IMR-90 (cell line): Measurements from ENCODE around the gene ZCCHC24. TPM values are rescaled to one million over a fixed set of nuclear protein-coding genes. Genes with fewer than 3 reads are reported as not detected.
A peak's percentile ranks its signal among the peaks of the same experiment; 100 is the strongest.

Source experiments
- ATAC-seq: fragments of 200-7000 bp; cut with Tn5 transposase; 2 replicates; pipeline ENCODE4 v1.9.1; 2020; ENCODE audit warnings: low read depth, mild to moderate bottlenecking, moderate library complexity
- BruUV-seq: library from RNA; stranded (reverse); fragments of 400-500 nt; replicated peaks from 2 replicates; lab custom pipeline; 2021; lab: Mats Ljungman, UMichigan
- CTCF ChIA-PET: fragments of 300-600 bp; formaldehyde crosslinking; extraction: SDS; loops from one replicate; lab custom pipeline; 2021; ENCODE audit warnings: antibody characterized with exemption; lab: Yijun Ruan, JAX
- POLR2A ChIA-PET: fragments of 300-600 bp; sonication (Branson Sonifier 250); formaldehyde crosslinking; loops from one replicate; lab custom pipeline; 2022; ENCODE audit warnings: antibody characterized with exemption; ENCODE audit not compliant: unreplicated experiment; lab: Charles Lee
- DNase-seq: peaks from one replicate; pipeline ENCODE4 v3.0.0; 2013
- H2AFZ ChIP-seq: replicated peaks from 2 replicates; pipeline ENCODE3; 2013; ENCODE audit warnings: low read length, mild to moderate bottlenecking; ENCODE audit not compliant: poor library complexity
- H2AK5ac ChIP-seq: 2 replicates; pipeline ENCODE4 v1.6.1; 2013; ENCODE audit warnings: low read depth, low read length, inconsistent platforms
- H2AK9ac ChIP-seq: replicated peaks from 2 replicates; pipeline ENCODE3; 2013; ENCODE audit warnings: mild to moderate bottlenecking, low read depth, low read length, moderate library complexity; ENCODE audit not compliant: poor library complexity
- H2BK120ac ChIP-seq: 2 replicates; pipeline ENCODE4 v1.6.1; 2013; ENCODE audit warnings: low read depth, low read length, inconsistent platforms
- H2BK15ac ChIP-seq: 3 replicates; pipeline ENCODE4 v1.6.1; 2013; ENCODE audit warnings: low read depth, low read length, inconsistent platforms
- H2BK20ac ChIP-seq: 2 replicates; pipeline ENCODE4 v1.6.1; 2013; ENCODE audit warnings: low read depth, mild to moderate bottlenecking, inconsistent platforms, low read length, moderate library complexity
- H2BK5ac ChIP-seq: 2 replicates; pipeline ENCODE4 v1.6.1; 2013; ENCODE audit warnings: mild to moderate bottlenecking, low read depth, low read length, inconsistent platforms; ENCODE audit not compliant: poor library complexity, severe bottlenecking
- H3K14ac ChIP-seq: replicated peaks from 2 replicates; pipeline ENCODE4 v1.6.1; 2013; ENCODE audit warnings: low read depth, low read length, inconsistent platforms
- H3K18ac ChIP-seq: 2 replicates; pipeline ENCODE4 v1.6.1; 2013; ENCODE audit warnings: low read depth, low read length, control low read depth
- H3K23ac ChIP-seq: 2 replicates; pipeline ENCODE4 v1.6.1; 2013; ENCODE audit warnings: low read depth, low read length, inconsistent platforms
- H3K27ac ChIP-seq: 2 replicates; pipeline ENCODE4 v1.5.1; 2013; ENCODE audit warnings: mild to moderate bottlenecking, control low read depth, low read length; ENCODE audit not compliant: insufficient read depth
- H3K27me3 ChIP-seq: 2 replicates; pipeline ENCODE4 v1.6.1; 2013; ENCODE audit warnings: low read length; ENCODE audit not compliant: control insufficient read depth, insufficient read depth
- H3K36me3 ChIP-seq: 2 replicates; pipeline ENCODE4 v1.6.1; 2013; ENCODE audit warnings: low read length, mixed read lengths; ENCODE audit not compliant: control insufficient read depth, insufficient read depth
- H3K4ac ChIP-seq: 2 replicates; pipeline ENCODE4 v1.6.1; 2013; ENCODE audit warnings: low read depth, low read length, inconsistent platforms
- H3K4me1 ChIP-seq: 2 replicates; pipeline ENCODE4 v1.6.1; 2013; ENCODE audit warnings: low read length, mixed read lengths; ENCODE audit not compliant: control insufficient read depth, insufficient read depth
- H3K4me2 ChIP-seq: 2 replicates; pipeline ENCODE4 v1.6.1; 2013; ENCODE audit warnings: low read depth, mild to moderate bottlenecking, control low read depth, low read length, moderate library complexity
- H3K4me3 ChIP-seq: 2 replicates; pipeline ENCODE4 v1.5.1; 2013; ENCODE audit warnings: low read depth, mild to moderate bottlenecking, control low read depth, low read length, moderate library complexity; ENCODE audit not compliant: insufficient read depth
- H3K56ac ChIP-seq: 2 replicates; pipeline ENCODE4 v1.6.1; 2013; ENCODE audit warnings: low read length, inconsistent platforms; ENCODE audit not compliant: insufficient read depth; ENCODE audit errors: extremely low read depth
- H3K79me1 ChIP-seq, 2 experiments: 2 replicates each; pipeline ENCODE4 v1.6.1; 2013; ENCODE audit warnings: low read length in 2 of 2, inconsistent platforms in 1 of 2, low read depth in 1 of 2
- H3K9ac ChIP-seq: 2 replicates; pipeline ENCODE4 v1.6.1; 2013; ENCODE audit warnings: low read depth, low read length, control low read depth
- H3K9me1 ChIP-seq: 2 replicates; pipeline ENCODE4 v1.6.1; 2013; ENCODE audit warnings: low read length, inconsistent platforms; ENCODE audit not compliant: insufficient read depth
- H3K9me3 ChIP-seq: 2 replicates; pipeline ENCODE4 v1.6.1; 2013; ENCODE audit warnings: low read length; ENCODE audit not compliant: control insufficient read depth, insufficient read depth
- H4K20me1 ChIP-seq: 2 replicates; pipeline ENCODE4 v1.6.1; 2013; ENCODE audit warnings: low read length, inconsistent platforms; ENCODE audit not compliant: insufficient read depth
- H4K5ac ChIP-seq: 2 replicates; pipeline ENCODE4 v1.6.1; 2013; ENCODE audit warnings: mild to moderate bottlenecking, low read depth, low read length, control low read depth
- H4K8ac ChIP-seq, 2 experiments: 2 replicates each; pipeline ENCODE4 v1.6.1; 2013; ENCODE audit warnings: low read depth in 2 of 2, low read length in 2 of 2, control low read depth in 1 of 2, inconsistent platforms in 1 of 2
- H4K91ac ChIP-seq: 2 replicates; pipeline ENCODE4 v1.6.1; 2013; ENCODE audit warnings: low read depth, low read length, inconsistent platforms; ENCODE audit not compliant: insufficient read depth
- CEBPB ChIP-seq: IDR thresholded peaks from 2 replicates; pipeline ENCODE4 v1.6.1; 2012; ENCODE audit warnings: low read depth, low read length, improper control_type of control experiment
- ELK1 ChIP-seq: fragments of 150-350 bp; IDR thresholded peaks from 2 replicates; pipeline ENCODE4 v1.6.1; 2016; ENCODE audit warnings: low read depth, mild to moderate bottlenecking, low read length, moderate library complexity, borderline replicate concordance
- FOS ChIP-seq: fragments of 150-350 bp; IDR thresholded peaks from 2 replicates; pipeline ENCODE4 v1.6.1; 2016; ENCODE audit warnings: low read depth, low read length
- MAFK ChIP-seq: IDR thresholded peaks from 2 replicates; pipeline ENCODE4 v1.6.1; 2012; ENCODE audit warnings: low read depth, low read length, improper control_type of control experiment
- POLR2A ChIP-seq: IDR thresholded peaks from 2 replicates; pipeline ENCODE4 v1.6.1; 2012; ENCODE audit warnings: mild to moderate bottlenecking, low read depth, low read length
- WGBS, 2 experiments: methylation state at CpG; one replicate each; pipeline versions ENCODE4 v1.1.5 to v1.1.7; 2013; ENCODE audit warnings: missing lambda C conversion rate in 2 of 2; ENCODE audit not compliant: insufficient read length in 1 of 2; ENCODE audit errors: extremely low coverage in 2 of 2; 5-methylcytosine and 5-hydroxymethylcytosine counted together
- dilution Hi-C: fragments of 300-500 bp; cut with HindIII; formaldehyde crosslinking; loops from one replicate; pipeline ENCODE4 v1.14.3; 2018; ENCODE audit warnings: low sequenced_read_pairs; ENCODE audit not compliant: unreplicated experiment
- in situ Hi-C: fragments of 300-500 bp; cut with MboI; formaldehyde crosslinking; loops from 3 replicates; pipeline ENCODE4 v1.14.3; 2019; ENCODE audit warnings: low sequenced_read_pairs, inconsistent platforms, mixed read lengths
- intact Hi-C: fragments of 100-400 bp; cut with micrococcal nuclease; formaldehyde crosslinking; loops from 2 replicates; pipeline ENCODE4 v1.10.0; 2022
- polyA plus RNA-seq, 3 experiments: library from polyadenylated mRNA; depleted of rRNA; stranded (reverse); fragments of >200 nt; gene quantifications; 2 replicates each; pipeline ENCODE4 v1.2.3, GENCODE V29; 2012; ENCODE audit warnings: low replicate concordance in 1 of 3
- total RNA-seq: library from RNA; depleted of rRNA; stranded (reverse); fragments of >200 nt; gene quantifications from 2 replicates; pipeline ENCODE4 v1.2.3, GENCODE V29; 2012

The ZCCHC24 gene
- total and polyA plus RNA-seq, 2 of the 4 experiments (the other 2 are of a cell fraction) = 15.1 to 25.9 TPM

GRCh38 chr10:79397051-79397450 is 48.4 kb downstream of the ZCCHC24 start:
- H3K4me1 ChIP-seq = peaks cover 37% of the 10 kb centered on the region
- no peak overlapping the region for H3K27ac ChIP-seq
- H2AK9ac ChIP-seq = peak overlapping the region; percentile 8
- peak overlapping the region; percentile 27; the same call in 1 of the 2 replicates for H2BK20ac ChIP-seq
- peak overlapping the region; percentile 62; the same call in 1 of the 2 replicates for H3K14ac ChIP-seq
- intact Hi-C loops (no loop called here), in situ Hi-C loops (loop anchor here (25.0 kb wide), 1 partner anchor 90 kb away; no protein-coding TSS in a partner anchor), dilution Hi-C loops (no loop called here)
- no peak overlapping the region for H3K4me3 ChIP-seq
- no peak for ATAC-seq
- H3K18ac ChIP-seq = no peak overlapping the region; the same call in 1 of the 2 replicates
- peaks cover 29% of the 10 kb centered on the region for H3K9me1 ChIP-seq
- H2BK15ac ChIP-seq = no peak overlapping the region
- H2BK120ac ChIP-seq = no peak overlapping the region
- peaks cover 36% of the 10 kb centered on the region; the same call in 1 of the 2 replicates for H3K36me3 ChIP-seq
- peak overlapping the region; percentile 54; the same call in 1 of the 2 replicates for H2AK5ac ChIP-seq
- 100% methylated on average over 1 of the region's 6 CpGs; no CpG with 5 or more reads in 1 of the 2 experiments for WGBS, 2 experiments
- peaks cover 52 to 80% of the 10 kb centered on the region in 2 experiments for H3K79me1 ChIP-seq
- no peak overlapping the region; the same call in 1 of the 2 replicates for H4K5ac ChIP-seq
- DNase-seq = no peak
- H4K8ac ChIP-seq = no peak overlapping the region; a peak in 1 of 4 replicates
- H2BK5ac ChIP-seq = no peak overlapping the region
- H4K91ac ChIP-seq = no peak overlapping the region
- H3K4ac ChIP-seq = peak overlapping the region; percentile 20; the same call in 1 of the 2 replicates
- no peak overlapping the region for H3K56ac ChIP-seq
- no peak overlapping the region for H2AFZ ChIP-seq
- peaks cover 5% of the 10 kb centered on the region for H4K20me1 ChIP-seq
- no peak for TF ChIP-seq ELK1
- no peak for TF ChIP-seq FOS
- TF ChIP-seq MAFK = no peak
- TF ChIP-seq CEBPB = no peak
- TF ChIP-seq POLR2A = no peak
- ChIA-PET CTCF (no interaction called here), POLR2A (no interaction called here)
- H3K27me3 ChIP-seq = no peaks in the 10 kb centered on the region
- H3K9ac ChIP-seq = no peak overlapping the region
- H3K9me3 ChIP-seq = no peaks in the 10 kb centered on the region
- no TSS peak for BruUV-seq
- 0 out of 2 replicates have a peak overlapping the region, but pooled peaks have one; percentile 54 for H3K23ac ChIP-seq
- no peak overlapping the region for H3K4me2 ChIP-seq
